Activated T-cell treated with anti-CD3 and anti-CD28 coated beads, Interleukin-2, amount 50 U/mL, for 1 hour (primary cell): ENCODE results near the gene AGBL3.
"Not testable (repeated sequence)": the region's sequence is repeated elsewhere in the genome, so short reads cannot be mapped to it uniquely, and the experiment has no call there.

ENCODE experiments used
- DNase-seq: peaks from one replicate; pipeline ENCODE4 v3.0.0-alpha.2; 2020

AGBL3 gene

DNA sequence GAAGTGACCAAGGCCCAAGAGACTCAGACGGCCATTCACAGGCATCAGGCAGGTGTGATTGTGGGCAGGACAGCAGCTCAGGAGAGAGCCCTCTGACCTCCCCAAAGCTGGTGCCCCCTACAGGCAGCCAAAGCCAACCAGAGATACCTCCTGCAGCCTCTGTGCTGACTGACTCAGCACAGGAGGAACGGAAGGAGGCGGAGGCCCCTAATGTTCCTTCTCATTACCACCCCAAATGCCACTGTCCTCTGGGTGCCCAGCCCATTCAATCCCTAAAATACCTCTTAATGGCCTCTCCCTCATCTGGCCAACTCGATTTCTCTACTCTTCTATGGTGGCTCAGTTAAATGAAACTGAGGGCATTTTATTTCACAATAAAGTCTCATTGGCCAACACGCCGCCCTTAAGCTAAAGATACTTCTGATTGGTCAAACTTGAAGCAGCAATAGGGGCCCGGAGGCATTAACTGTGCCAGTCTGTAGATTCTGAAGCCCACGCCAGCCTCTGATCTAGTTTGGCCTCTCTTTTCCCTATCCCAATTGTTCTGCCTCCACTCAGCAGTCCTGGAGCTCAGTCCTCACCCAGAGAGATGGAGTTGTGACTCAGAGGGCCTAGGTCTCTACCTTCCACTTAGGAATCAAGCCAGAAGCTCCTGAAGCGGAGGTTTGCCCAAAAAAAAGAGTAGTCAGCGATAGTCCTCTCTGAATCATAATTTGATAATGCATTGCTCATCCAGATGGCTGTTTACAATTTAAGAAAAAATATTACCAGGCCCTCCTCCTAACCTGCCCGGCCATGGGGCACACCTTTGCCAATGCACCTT lies 183.0 kb downstream of the AGBL3 start:
- DNase-seq = peak; percentile 55

DNA sequence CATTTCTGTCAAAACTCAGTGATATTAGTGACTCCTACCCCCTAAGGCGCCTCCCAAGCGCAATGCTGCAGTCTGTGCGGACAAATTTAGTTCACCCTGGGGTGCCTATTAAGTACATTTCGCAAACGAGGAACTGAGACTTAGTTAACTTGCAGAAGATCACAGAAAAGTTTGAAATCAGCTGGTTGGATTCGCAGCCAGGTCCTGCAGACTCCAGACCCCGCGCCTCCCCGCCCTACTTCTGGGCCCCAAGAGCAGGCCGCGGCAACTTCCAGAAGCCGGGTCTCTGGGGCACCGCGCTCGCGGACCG lies 183.6 kb downstream of the AGBL3 start:
- DNase-seq = no peak

DNA sequence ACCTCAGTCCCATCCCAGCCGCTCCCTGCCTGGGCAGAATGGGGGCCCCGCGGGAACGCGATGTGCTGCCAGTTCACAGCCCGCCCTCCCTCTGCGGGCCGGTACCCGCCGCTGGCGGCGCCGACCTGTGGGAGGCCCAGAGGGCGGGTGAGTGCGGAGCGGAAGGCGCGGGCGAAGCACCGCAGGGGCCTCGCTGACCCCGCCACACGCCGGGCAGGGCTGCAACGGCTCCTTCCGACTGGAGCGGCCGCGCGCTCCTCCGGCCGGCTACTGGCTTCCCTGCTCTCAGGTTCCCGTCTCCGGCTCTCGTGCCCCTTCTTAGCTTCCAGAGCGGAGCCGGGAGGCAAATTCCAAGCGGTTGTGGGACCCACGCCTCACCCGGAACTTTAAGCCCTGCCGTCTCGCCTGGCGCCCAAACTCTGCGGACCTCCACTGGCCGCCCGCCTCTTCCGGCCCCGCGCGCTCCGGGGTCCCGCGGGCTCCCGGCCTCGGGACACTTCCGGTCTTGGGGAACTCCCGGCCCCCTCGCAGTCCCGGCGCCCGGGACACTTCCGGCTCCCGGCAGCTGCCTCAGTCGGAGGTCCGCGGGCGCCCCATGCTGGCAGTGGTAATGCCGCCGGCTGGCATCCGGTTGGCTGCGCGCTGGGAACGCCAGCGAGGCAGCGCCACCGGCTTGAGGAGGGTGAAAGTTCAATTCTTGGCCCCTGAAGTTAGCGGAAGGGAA lies 184.1 kb downstream of the AGBL3 start, which contains the start of gene CYREN:
CYREN (minus strand) TSS at position 434 of the 724 bp plus-strand sequence. CDS start 1,785 bp downstream, outside the sequence.
- peak; percentile 91 for DNase-seq

GRCh38 chr7:135170998-135171481 lies 184.7 kb downstream of the AGBL3 start:
- DNase-seq = not testable (repeated sequence)

GRCh38 chr7:135171581-135172291 lies 185.4 kb downstream of the AGBL3 start:
- not testable (repeated sequence) for DNase-seq

- DNase-seq = not testable (repeated sequence)
These were observed 187.6 kb downstream of the AGBL3 start for GRCh38 chr7:135173916-135174315.

DNA sequence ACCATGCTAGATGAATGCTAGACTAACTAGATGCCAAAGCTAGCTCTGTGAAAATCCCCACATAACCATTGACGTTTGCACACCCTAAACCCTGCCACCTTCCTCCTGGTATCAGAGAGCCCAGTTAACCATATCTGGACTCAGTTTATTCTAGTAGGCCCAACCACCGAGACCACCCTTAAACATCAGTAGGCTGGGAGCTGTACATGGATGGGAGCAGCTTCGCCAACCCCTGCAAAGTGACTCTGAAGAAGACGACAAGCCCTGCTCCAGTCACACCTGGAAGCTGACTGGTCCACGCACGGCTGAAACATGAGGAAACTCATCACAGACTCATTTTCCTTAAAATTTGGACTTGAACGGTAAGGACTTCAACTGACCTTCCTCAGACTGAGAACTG lies 188.6 kb downstream of the AGBL3 start:
- no peak for DNase-seq

DNA sequence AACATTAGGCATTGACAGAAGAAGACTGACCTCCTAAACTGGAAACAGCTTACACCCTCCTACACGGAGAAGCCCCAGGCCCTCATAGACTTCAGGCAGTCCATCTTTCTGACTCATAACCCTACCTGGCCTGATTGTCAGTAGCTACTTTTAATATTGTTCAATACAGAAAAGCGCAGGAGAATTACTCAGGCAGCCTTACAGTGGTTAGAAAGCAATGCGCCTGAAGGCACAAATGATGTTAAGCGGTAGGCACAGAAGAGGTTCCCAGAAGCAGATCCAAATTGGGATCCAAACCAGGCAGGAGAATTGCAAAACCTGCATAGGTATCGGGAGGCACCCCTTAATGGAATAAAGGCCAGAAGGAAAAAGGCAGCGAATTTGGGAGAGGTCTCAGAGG lies 189.6 kb downstream of the AGBL3 start:
- no peak for DNase-seq

- no peak for DNase-seq
These were observed 190.9 kb downstream of the AGBL3 start for GRCh38 chr7:135177028-135177696.

GRCh38 chr7:135178364-135178763 lies 192.1 kb downstream of the AGBL3 start:
- no peak for DNase-seq

DNA sequence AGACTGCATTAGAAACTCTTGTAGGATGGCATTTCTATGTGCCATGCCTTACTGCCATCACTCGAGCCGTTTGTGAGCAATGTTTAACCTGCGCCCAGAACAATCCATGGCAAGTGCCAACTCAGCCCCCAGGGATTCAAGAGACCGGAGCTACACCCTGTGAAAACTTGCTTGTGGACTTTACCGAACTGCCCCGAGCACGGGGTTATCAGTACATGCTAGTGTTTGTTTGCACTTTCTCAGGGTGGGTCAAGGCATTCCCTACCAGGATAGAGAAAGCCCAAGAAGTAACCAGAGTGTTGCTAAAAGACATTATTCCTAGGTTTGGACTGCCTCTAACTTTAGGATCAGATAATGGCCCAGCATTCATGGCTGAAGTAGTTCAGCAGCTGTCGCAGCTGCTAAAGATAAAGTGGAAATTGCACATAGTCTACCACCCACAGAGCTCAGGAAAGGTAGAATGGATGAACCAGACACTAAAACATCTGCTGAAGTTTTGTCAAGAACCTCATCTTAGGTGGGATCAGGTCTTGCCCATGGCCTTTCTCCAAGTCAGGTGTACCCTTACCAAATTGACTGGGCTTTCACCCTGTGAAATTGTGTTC lies 193.1 kb downstream of the AGBL3 start:
- DNase-seq = no peak

DNA sequence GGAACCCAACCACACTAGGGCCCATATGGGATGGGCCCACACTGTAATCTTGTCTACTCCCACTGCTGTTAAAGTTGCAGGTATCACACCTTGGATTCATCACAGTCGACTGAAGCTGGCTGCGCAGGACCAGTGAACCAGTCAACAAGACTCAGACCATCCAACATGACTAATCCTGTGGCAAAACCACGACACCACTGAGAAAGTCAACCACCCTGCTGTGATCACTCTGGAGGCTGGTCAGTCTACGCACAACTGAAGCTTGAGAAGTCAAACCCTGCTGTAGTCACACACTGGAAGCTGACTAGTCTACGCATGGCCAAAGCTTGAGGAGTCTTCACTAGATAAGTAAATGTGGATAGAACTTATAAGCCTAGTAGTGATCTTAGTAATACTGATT lies 193.8 kb downstream of the AGBL3 start:
- no peak for DNase-seq

DNA sequence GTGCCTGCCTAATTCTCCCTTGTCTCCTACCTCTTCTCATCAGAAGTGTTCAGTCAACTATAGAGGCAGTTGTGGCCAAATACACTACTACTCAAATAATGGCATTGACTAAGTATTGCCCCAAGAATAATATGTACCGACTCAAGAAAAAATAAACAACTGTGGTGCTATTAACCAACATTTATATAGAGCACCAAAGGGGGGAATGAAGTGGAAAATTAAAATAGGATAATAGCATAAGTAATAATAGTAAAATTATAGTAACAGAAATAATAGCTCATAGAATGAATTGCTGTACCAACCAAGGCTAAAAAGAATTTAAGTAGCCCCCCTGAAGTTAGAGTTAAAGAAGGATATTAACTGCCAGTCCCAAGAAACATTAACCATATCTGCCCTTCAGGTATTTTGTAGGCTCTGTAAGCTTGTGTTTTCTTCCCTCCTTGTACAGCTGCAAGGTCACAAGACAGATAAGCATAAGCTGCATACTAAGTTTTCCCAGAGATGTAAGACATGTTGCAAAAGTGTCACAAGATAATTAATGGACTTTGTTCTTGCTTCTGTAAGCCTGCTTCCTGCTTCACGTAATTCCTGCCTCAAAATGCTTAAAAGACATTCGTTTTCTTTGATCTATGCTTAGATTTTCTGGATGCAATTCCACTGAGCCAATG lies 195.1 kb downstream of the AGBL3 start:
- no peak for DNase-seq

DNA sequence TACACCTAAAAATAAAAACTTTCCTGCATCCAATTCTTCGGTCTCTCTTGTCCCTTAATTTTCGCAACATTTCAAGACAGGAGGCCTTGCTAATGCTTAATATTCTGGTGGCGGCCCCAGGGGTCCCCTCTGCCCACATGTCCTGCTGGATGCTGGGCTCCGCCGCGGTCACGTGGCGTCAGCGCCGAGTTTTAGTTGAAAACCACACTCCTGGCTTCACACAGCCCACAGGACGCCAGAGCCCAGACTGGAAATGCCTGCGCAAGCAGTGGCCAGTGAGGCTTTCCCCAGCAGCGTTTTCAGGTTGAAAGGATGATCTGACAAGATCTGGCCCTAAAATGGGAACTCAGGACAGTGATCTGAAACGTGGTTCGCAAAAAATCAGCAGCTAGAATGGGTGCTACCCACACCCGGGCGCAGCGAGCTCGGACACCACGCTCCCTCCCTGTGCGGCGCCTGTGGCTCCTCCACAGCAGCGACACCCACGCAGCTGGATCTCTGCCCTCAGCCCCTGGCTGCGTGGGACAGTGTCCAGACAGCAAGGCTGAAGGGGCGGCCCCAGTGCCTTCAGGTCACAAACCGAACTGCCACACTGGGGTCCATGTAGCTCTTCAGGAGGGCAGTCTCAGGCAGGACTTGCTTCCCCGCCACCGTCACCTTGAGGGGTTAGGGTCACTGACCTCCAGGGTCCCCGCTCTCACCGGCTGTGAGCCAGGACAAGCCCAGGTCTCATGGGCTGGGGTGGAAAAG lies 195.8 kb downstream of the AGBL3 start:
- no peak for DNase-seq

DNA sequence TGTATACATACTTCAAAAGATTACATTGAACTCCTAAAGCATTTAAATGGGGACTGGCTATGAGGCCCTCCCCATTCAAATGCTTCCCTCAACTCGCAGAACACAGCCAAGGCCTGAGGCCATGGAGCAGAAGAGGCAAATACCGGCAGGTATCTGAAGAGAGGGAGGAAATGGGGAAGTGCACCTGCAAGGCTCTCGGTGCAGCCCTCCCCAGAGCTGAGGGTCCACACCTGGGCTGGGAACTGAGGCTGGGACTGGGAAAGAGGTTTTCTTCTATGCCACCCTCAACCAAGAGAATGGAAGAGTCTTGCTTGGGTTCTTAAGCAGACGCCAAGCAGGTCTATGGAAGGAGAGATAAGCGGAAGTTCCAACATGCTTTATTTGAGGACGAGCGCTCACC lies 197.2 kb downstream of the AGBL3 start:
- DNase-seq = no peak

- no peak for DNase-seq
These were observed 198.0 kb downstream of the AGBL3 start for GRCh38 chr7:135184254-135184841.
